Measurements from ENCODE around the gene AGTPBP1.

DNA sequence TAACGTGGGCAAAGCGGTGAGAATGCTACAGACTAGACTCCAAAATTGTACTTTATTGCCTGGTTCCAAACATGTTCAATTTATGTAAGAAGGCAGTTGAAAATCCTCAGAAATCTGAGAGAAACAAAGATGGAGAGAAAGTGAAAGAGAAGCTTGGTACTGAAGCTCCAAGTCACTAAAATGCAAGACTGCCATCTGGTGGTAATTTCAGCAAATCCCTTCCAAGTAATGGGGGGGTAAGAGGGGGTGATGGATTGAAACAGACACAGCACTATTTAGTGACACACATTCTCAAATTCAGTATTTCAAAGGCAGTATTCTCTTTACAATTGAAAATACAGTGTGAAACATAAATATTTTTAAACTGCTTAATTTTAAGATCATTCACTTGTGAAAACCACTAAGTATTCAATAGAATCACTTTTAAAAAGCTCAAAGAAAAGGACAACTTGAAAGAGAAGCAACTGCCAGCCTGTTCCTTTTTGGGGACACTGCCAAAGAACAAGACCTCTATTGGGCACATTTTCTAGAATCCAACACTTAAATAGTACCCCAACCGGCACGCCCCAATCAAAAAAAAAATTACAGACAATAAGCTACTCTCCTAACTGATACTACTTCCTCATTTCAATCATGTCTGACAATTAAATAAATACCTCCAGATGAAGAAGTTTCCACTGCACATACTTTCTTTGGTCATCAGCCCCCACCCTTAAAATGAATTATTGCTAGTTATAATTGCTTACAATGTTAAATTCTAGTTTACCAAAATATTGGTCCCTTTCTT is 131.5 kb downstream of the AGTPBP1 start:
- TF ChIP-seq, protein P1, sequence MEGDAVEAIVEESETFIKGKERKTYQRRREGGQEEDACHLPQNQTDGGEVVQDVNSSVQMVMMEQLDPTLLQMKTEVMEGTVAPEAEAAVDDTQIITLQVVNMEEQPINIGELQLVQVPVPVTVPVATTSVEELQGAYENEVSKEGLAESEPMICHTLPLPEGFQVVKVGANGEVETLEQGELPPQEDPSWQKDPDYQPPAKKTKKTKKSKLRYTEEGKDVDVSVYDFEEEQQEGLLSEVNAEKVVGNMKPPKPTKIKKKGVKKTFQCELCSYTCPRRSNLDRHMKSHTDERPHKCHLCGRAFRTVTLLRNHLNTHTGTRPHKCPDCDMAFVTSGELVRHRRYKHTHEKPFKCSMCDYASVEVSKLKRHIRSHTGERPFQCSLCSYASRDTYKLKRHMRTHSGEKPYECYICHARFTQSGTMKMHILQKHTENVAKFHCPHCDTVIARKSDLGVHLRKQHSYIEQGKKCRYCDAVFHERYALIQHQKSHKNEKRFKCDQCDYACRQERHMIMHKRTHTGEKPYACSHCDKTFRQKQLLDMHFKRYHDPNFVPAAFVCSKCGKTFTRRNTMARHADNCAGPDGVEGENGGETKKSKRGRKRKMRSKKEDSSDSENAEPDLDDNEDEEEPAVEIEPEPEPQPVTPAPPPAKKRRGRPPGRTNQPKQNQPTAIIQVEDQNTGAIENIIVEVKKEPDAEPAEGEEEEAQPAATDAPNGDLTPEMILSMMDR (conservative IDR thresholded peaks at IDR 0.05; ENCODE audit: low read length) = peak; percentile 94
- no peak for TF ChIP-seq EZH2phosphoT487 (IDR thresholded peaks at IDR 0.05; ENCODE audit: borderline replicate concordance, low read depth, low read length)
